Daoy (cell line): ENCODE measurements around the gene PLXNC1. TPM values are rescaled to one million over a fixed set of nuclear protein-coding genes. Genes with fewer than 3 reads are reported as not detected.

Experiments used
- DNase-seq: peaks from one replicate; pipeline ENCODE4 v3.0.0-alpha.2; 2015; ENCODE audit warnings: low read depth
- total RNA-seq: library from RNA; depleted of rRNA; stranded (reverse); fragments of >200 nt; shearing (Covaris generic); gene quantifications from 2 replicates; pipeline ENCODE4 v1.2.3, GENCODE V29; 2014; rRNA removed

PLXNC1 gene
- total RNA-seq, result 2.1 and 4.0 TPM in 2 replicates

- DNase-seq, result peak; percentile 65
Observed at GRCh38 chr12:94147991-94148738, at the start of gene PLXNC1. PLXNC1 (plus strand) TSS chr12:94148577; CDS start chr12:94148972, 395 bp downstream.

GRCh38 chr12:94099191-94099590 lies 49.2 kb upstream of the PLXNC1 start:
- no peak for DNase-seq

- DNase-seq, result peak; percentile 89
Observed at GRCh38 chr12:94099632-94100031, 48.7 kb upstream of the PLXNC1 start.

GRCh38 chr12:94100211-94100627 lies 48.2 kb upstream of the PLXNC1 start:
- peak; percentile 85 for DNase-seq

- DNase-seq, result peak; percentile 84
Observed at GRCh38 chr12:94100990-94101737, 47.2 kb upstream of the PLXNC1 start.

GRCh38 chr12:94101738-94102660 lies 46.4 kb upstream of the PLXNC1 start:
- peak; percentile 88 for DNase-seq

GRCh38 chr12:94103986-94104385 lies 44.4 kb upstream of the PLXNC1 start:
- no peak for DNase-seq

GRCh38 chr12:94107910-94108309 lies 40.5 kb upstream of the PLXNC1 start:
- DNase-seq, result no peak

GRCh38 chr12:94109160-94109559 lies 39.2 kb upstream of the PLXNC1 start:
- DNase-seq, result peak; percentile 60

- no peak for DNase-seq
Observed at GRCh38 chr12:94110258-94110657, 38.1 kb upstream of the PLXNC1 start.

- DNase-seq, result no peak
Observed at GRCh38 chr12:94111302-94111701, 37.1 kb upstream of the PLXNC1 start.

GRCh38 chr12:94112121-94112520 lies 36.3 kb upstream of the PLXNC1 start:
- DNase-seq, result no peak

GRCh38 chr12:94114166-94114565 lies 34.2 kb upstream of the PLXNC1 start:
- no peak for DNase-seq

GRCh38 chr12:94116191-94116590 lies 32.2 kb upstream of the PLXNC1 start:
- no peak for DNase-seq

- no peak for DNase-seq
Observed at GRCh38 chr12:94121886-94122285, 26.5 kb upstream of the PLXNC1 start.

GRCh38 chr12:94122591-94122990 lies 25.8 kb upstream of the PLXNC1 start:
- no peak for DNase-seq

GRCh38 chr12:94123127-94123526 lies 25.2 kb upstream of the PLXNC1 start:
- no peak for DNase-seq

- no peak for DNase-seq
Observed at GRCh38 chr12:94126067-94126466, 22.3 kb upstream of the PLXNC1 start.

GRCh38 chr12:94127239-94128131 lies 20.9 kb upstream of the PLXNC1 start:
- DNase-seq, result no peak

- no peak for DNase-seq
Observed at GRCh38 chr12:94128280-94128679, 20.1 kb upstream of the PLXNC1 start.
